Inflammatory macrophage (primary cell): ENCODE measurements around the gene OBP2A.
A peak's percentile ranks its signal among the peaks of the same experiment; 100 is the strongest.

Experiments used
- DNase-seq, 2 donors: peaks; one replicate each; pipeline ENCODE4 v3.0.0-alpha.2; 2020 to 2022

OBP2A gene

DNA sequence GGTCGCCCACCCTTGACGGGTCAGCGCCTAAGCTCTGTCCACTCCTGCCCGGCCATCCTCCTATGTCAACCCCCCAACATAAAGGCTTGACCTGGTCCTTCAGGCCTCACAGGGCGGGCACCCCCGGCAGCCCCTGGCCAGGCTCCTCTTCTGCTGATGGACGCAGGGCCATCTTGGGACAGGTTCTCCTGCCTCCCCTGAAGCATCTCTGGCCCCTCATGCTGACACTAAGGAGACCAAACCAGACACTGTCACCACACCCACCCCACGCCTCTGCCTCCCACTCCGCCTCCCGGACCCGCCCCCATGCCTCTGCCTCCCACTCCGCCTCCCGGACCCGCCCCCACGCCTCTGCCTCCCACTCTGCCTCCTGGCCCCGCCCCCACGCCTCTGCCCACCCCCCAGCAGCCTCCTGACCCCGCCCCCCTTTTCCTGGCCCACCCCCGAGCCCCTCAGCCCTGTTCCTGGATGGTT, 6.8 kb downstream of the OBP2A start:
- no peak for DNase-seq

GRCh38 chr9:135554718-135555117, 8.8 kb downstream of the OBP2A start:
- DNase-seq = no peak

DNA sequence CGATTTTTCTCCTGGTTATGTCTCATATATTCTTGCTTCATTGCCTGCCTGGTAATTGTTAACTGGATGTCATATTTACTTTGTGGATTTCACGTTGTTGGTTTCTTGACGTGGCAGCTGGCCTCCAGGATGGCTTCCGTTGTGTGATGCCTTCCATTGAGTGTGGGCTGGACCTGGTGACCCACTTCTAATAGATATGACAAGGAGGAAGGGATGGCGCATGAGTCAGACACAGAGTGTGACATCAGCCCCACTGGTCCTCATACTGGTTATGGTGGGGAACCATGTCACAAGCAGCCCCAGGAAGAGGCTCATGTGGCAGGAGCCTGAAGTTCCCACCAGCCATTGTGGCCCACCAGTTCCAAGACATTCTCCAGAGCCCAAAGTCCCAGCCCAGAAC, 9.3 kb downstream of the OBP2A start:
- DNase-seq = peak in 1 of 2 donors; percentile 21

DNA sequence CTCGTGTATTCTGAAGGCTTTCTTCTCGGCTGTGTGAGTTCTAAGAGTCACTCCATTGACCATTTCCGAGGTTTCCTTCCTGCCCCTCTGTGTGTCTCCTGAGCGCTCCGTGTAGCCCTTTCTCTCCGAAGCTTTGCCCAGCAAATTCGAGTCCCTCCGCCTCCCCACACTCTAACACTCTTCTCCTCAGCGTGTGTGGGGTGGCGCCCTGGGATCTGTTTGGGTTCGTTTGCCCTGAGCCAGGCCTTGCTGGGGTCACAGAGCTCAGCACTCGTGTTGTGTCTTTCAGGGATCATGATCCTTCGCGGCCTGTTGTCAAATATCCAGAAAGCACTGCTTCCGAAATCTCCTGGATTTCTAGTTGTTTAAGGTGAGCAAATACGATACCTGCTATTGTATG, 10.0 kb downstream of the OBP2A start:
- no peak for DNase-seq

DNA sequence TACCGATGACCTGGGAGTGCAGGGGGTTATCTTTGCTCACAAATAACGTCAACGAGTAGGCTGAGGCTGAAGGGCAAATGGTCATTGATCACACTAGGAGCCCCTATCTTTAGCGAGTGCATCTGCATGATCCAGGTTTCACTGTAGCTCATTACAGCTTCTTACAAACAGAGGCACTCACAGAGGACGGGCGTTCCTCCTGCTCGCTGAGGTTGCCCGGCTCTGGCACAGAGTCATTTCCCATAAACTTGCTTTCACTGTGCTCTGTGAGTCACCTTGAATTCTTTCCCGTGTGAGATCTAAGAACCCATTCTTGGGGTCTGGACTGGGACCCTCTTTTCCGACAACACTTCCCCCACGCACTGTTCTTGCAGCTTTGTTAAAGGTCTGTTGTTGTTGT, 13.7 kb downstream of the OBP2A start:
- DNase-seq = no peak

DNA sequence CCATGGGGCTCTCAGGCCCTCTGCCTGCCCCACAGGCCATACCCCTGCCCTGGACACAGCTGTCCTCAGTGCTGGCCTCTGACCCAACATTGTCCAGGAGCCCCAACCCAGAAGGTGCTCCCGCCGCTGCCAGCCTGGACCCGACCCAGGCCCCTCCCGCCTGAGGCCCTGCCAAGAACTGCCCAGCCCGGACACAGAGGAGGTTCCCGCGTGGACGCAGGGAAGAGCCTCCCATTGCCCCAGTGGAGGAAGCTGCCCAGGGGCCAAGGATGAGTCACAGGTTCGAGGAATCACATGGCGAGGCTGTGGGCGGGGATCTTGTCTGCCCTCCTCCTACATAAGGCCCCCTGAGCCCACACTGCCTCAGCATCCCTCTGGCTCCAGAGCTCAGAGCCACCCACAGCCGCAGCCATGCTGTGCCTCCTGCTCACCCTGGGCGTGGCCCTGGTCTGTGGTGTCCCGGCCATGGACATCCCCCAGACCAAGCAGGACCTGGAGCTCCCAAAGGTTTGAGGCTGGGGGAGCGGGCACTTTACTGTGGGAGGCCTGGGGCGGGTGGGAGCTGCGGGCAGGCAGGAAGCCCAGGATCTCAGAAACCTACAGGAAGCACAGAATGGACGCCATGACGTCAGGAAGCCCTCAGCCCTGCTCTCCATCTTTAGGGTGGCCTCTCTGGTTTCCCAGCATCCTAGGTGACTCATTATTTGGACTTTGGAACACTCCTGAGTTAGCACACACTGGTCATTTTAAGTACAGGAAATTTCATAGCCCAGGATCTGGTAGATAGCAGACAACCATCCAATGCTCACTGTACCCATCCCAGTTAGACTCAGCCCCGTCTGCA, 15.7 kb downstream of the OBP2A start, which contains the start of gene PAEP:
Gene PAEP (plus strand): TSS at position 366 of the 844 bp plus-strand sequence.
- DNase-seq = peak in 1 of 2 donors; percentile 15

DNA sequence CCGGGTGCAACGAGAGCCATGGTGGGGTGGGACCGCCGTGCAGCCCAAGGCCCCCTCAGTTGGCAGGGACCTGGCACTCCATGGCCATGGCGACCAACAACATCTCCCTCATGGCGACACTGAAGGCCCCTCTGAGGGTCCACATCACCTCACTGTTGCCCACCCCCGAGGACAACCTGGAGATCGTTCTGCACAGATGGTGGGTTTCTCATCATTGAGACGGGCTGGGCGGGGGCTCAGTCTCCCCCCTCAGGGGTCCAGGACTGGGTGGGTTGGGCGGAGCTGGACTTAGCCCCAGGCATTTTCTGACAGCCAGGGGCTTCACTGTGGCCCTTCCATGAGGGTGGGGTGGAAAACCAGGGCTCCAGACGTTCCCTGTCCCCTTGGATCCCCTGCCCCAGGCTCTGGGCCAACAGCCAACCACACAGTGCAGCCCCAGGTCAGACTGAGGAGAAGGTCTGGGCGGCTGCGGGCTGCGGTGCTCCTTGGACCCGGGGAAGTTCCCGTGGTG, 16.4 kb downstream of the OBP2A start:
- DNase-seq = no peak

- no peak for DNase-seq
These were observed 17.1 kb downstream of the OBP2A start for GRCh38 chr9:135563039-135563476.

- no peak for DNase-seq
These were observed 17.9 kb downstream of the OBP2A start for GRCh38 chr9:135563858-135564257.

- DNase-seq = no peak
These were observed 19.3 kb downstream of the OBP2A start for GRCh38 chr9:135565141-135565628.

DNA sequence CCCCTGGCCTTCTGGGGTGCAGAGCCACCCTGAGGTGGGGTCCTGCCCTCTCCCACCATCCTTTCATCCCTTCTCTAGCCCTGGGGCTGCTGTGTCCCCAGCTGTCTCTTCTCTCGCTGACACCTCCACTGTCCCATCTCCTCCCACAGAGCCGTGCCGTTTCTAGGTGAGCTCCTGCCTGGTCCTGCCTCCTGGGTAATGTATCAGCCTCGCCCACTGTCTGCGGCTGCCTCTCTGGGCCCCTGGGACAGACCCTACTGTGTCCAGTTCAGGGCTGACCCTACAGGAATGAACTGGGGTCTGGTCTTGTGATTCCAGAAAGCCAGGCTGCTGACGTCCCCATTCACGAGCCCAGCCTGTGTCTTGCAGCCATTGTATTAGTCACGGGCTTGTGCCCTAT, 19.7 kb downstream of the OBP2A start:
- no peak for DNase-seq

DNA sequence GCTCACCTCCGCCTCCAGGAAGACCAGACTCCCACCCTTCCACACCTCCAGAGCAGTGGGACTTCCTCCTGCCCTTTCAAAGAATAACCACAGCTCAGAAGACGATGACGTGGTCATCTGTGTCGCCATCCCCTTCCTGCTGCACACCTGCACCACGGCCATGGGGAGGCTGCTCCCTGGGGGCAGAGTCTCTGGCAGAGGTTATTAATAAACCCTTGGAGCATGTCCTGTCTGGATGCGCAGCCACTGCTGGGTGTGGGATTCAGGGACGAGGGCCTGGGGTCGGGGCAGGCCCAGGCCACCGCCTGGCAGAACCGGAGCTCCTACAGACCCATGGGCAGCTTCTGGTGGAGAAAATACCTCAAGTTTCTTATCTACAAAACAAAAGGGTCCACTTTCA, 20.6 kb downstream of the OBP2A start:
- DNase-seq = no peak

GRCh38 chr9:135567311-135567710, 21.4 kb downstream of the OBP2A start:
- DNase-seq = no peak

DNA sequence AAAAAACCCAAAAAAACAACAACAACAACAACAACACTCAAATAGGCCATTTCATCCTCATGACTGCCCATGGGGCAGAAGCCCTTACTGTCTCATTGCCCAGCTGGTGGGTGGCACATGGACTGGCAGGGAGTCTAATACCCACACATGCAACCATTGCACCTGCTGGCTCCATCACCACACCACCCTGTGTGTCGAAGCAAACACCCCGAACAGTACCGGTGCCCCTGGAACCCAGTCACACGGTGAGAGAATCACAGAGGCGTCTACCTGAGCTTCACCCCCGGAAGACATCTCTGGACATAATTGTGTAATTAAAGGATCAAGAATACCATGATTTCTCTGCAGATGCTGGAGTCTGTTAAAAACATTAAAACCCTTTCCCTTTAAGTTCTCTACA, 22.1 kb downstream of the OBP2A start:
- DNase-seq = no peak

DNA sequence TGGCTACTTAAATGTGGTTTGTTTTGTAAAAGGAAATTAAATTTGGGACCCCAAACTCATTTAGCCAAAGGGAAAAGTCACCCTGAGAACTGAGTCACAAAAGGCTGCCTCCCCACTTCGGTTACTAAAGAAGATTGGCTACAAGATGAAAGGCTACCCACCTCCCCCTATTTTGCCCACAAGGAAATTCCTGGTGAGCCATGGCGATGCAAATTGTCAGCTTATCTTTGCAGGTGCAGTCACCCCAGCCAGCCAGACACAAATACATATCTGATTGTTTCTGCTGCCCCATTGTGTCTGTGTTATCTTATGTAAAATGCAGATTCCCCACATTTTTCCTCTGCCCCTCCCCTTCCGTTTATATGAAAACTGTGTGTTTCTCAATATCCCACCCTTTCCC, 24.5 kb downstream of the OBP2A start:
- DNase-seq = no peak

- no peak for DNase-seq
These were observed 26.3 kb downstream of the OBP2A start for GRCh38 chr9:135572233-135572632.

DNA sequence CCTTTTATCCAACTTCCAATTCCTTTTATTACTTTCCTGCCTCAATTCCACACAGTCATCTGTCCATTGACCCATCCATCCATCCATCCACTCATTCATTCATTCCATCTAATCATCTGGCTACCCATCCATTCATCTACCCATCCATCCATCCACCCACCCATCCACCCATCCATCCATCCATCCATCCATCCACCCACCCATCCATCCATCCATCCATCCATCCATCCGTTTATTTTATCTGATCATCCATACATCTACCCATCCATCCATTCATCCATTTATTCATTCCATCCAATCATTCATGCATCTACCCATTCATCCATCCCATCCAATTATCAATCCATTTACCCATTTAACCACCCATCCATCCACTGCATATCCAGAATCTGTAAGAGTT, 27.2 kb downstream of the OBP2A start:
- DNase-seq = no peak

- DNase-seq = no peak
These were observed 28.4 kb downstream of the OBP2A start for GRCh38 chr9:135574331-135574730.

- no peak for DNase-seq
These were observed 29.0 kb downstream of the OBP2A start for GRCh38 chr9:135574943-135575342.

DNA sequence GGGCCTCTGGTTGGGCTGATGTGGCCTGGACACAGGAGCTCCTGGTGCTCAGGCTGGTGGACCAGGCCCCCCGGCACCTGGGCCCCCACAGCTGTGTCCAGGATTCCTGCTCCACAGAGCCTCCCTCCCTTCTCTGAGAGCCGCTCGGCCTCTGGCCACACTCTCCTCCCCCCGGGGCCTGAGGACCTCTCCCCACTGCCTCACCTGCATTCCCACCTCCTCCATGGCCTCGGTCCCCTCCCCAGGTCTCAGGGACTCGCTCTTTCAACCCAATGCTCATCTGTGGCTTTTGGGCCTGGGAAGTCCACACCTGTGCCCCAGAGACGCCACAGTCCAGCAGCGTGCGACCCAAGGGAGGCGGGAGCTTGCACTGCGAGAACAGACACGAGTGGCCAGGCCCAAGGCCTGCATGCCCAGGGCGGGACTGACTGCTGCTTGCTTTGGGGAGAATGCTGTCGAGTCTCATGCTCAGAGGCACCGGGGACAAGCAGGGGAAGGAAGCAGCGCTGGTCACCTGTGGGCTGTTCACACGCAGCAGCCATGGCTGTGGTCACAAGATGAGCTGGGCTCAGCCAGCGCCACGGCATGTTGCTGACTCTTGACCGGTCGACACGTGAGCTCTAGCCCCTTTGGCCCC, 30.2 kb downstream of the OBP2A start:
- DNase-seq = no peak

DNA sequence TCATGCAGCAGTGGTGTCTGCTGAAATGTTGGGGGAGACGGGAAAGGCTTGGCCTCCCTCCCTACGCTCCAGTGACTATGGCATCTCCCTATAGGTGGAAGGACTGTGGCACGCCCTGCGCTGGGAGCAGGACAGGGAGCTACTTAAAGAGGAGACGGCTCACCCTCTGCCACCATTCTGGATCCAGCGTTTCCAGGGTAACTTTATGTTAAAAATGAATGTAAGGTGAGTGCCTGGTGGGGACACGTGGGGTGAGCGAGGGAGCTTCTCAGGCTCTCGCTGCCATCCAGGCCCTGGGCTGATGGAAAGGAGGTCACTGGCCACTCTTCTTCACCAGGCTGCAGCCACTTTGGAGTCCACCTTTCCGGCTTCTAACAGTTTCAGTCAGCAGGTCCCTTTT, 31.3 kb downstream of the OBP2A start:
- no peak for DNase-seq

- DNase-seq = no peak
These were observed 33.4 kb downstream of the OBP2A start for GRCh38 chr9:135579356-135579755.

DNA sequence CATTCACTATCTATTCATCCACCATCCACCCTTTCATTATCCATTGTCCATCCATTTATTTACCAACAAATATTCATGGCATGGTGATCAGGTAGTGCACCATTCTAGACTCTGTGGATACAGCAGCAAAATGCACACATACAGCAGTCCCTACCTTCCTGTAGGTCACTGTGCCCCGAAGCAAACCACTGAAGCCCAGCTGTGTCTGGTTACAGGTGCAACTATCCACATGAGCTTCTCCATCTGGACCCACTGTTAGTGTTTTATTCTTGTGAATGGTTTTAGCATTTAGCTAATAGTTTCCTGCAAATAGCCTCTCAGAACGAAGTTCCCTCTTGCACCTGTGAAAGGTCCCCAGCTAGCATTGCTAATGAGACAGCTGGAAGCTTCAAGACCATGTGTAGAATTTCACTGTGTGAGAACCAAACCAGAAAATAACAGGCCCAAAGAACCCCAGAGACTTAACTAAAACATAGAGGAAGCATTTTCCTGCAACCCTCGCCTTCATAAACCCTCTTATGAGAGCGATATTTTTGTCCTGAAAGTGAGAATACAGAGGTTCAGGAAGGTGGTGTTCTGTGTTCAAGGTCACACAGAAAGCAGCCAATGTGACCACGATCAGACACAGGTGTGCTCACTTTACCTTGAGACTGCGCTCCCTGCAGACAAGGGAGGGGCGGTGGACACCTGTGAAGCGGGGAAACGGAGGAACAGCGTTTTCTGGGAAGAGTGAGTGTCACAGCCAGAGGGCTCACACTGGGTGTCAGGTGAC, 34.1 kb downstream of the OBP2A start:
- no peak for DNase-seq
